HG02642 (cell line): Measurements from ENCODE around the gene EVI2A.
"Not testable (repeated sequence)": the region's sequence is repeated elsewhere in the genome, so short reads cannot be mapped to it uniquely, and the experiment has no call there.

Experiments used
- ATAC-seq: cut with Tn5 transposase; IDR thresholded peaks from one replicate; pipeline ENCODE4 v1.9.1; 2021; ENCODE audit warnings: mild to moderate bottlenecking; ENCODE audit not compliant: unreplicated experiment, poor library complexity

EVI2A gene

DNA sequence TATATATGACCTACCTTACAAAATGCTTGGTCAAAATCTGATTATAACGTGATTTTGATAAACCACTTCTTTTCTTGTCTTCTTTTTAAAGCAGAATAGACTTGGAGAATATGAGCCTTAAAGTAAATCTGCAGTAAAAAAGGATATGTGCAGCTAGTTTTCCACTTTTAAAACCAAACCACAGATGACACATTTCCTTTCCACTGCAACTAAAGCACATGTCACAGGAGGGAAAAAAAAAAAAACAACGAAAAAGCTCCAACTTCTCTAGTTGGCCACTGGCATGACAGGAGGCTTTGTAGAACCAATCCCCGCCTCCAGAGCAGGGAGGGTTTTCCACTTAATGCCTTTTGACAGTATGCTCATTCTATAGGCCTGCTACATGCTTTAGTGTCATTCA, at the start of gene EVI2A:
Gene EVI2A (minus strand): TSS at position 142 of the 400 bp plus-strand sequence. CDS start 2,609 bp downstream, outside the sequence.
- no peak for ATAC-seq

GRCh38 chr17:31369266-31369665, 47.8 kb upstream of the EVI2A start:
- no peak for ATAC-seq

GRCh38 chr17:31366088-31366487, 44.7 kb upstream of the EVI2A start:
- no peak for ATAC-seq

DNA sequence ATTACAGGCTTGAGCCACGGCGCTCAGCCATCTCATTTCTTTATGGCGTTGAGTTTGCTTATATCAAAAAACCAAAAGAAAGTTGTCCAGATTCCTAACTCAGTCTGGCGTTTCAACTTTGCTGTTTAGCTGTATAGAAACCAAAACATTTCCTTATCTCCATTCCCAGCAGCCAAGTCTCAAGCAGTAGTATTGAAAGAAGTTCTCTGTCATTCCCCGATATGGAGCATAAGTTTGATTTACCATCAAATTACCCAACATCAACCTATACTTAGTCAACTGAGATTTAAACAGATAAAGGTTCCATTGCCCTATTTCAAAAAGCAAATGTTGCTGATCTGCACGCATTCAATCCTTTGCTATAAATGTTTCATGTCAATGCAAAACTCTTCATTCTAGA, 42.6 kb upstream of the EVI2A start:
- no peak for ATAC-seq

DNA sequence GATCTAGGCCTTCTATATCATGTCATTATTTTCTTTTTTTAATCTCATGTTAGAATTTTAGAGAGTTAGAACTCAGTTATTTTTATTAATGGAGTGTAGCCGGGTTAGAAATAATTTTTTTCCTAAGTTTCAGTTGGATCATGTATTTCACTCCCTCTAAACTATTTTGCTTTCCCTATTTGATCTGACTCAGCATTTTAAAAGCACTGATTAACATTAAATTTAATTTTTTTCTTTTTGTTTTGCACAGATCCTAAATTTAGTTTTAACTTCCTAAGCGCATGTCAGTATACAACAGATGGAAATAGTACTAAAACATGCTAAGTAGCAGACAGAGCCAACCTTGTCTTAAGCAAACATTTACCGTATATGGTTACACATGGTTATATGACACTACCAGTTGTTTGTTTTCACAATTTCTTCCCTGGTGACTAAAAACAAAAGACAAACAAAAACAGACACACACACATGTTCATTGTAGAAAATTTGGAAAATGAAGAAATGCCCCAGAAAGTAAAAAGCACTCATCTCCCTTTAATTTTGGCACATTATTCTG, 36.5 kb upstream of the EVI2A start:
- ATAC-seq: no peak

DNA sequence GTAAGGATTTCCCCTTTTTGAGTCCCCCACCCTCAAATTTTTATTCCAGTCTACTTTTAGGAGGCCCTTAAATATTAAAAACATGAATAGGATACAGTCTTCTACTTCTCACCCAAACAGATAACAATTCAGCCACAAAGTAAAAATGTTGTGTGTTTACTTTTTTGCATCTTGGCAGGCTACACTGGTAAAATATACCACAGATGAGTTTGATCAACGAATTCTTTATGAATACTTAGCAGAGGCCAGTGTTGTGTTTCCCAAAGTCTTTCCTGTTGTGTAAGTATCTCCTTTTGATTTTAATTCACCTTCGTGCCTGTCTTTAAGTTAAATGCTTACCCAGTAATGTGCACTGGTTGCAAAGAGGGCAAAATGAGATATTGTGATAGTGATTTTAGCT, 35.7 kb upstream of the EVI2A start:
- ATAC-seq: no peak

- no peak for ATAC-seq
Observed at GRCh38 chr17:31355935-31356334, 34.5 kb upstream of the EVI2A start.

DNA sequence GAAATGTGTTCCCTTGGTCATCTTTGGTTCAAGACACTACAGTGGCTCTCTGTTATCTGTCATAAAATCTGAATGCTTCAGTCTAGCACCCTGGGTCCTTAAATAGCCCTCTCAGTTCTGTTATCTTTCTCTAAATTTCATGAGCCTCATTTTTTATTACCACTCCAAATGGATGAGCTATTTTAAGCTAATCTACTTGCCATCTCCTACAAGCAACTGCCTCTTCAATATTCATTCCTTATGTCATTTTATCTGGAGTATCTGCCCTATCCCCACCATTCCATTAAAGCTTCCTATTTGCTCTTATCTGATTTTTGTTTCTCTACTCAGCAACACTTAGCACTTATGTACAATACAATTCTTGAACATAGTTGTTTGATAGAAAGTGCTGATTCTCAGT, 28.0 kb upstream of the EVI2A start:
- no peak for ATAC-seq

DNA sequence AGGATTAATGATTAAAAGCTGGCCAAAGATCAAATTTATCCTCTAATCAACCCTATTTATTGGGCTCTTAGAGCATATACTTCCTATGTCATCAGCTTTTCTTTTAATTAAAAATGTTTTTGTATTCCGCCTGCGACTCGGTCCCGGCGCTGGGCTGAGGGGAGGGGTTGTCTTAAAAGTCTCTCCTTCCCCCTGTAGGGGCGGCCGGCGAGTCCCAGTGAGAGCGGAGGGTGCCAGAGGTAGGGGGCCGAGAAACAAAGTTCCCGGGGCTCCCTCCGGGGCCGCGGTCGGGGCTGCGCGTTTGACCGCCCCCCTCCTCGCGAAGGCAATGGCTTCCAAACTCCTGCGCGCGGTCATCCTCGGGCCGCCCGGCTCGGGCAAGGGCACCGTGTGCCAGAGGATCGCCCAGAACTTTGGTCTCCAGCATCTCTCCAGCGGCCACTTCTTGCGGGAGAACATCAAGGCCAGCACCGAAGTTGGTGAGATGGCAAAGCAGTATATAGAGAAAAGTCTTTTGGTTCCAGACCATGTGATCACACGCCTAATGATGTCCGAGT, 23.8 kb upstream of the EVI2A start:
- not testable (repeated sequence) for ATAC-seq

- ATAC-seq: no peak
Observed at GRCh38 chr17:31339906-31340661, 18.7 kb upstream of the EVI2A start.

DNA sequence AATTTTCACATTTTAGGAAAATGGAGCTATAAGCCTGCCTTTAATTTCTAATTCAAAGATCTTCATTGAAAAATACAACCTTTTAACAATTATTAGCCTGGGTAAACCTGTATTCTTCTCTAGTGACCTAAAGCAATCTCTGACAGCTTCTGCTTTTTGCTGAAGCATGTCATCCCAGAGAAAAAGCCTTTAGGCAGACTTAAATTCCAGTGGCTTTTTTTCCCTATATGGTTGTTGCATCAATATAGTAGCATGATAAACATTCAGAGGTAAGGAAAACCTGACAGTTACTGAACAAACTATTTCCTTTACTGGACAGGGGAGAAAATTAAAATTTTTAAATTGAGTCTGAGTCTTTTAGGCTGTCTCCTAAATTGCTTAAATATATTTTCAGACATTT, 7.8 kb upstream of the EVI2A start:
- ATAC-seq: no peak

GRCh38 chr17:31328160-31328535, 6.7 kb upstream of the EVI2A start:
- no peak for ATAC-seq

DNA sequence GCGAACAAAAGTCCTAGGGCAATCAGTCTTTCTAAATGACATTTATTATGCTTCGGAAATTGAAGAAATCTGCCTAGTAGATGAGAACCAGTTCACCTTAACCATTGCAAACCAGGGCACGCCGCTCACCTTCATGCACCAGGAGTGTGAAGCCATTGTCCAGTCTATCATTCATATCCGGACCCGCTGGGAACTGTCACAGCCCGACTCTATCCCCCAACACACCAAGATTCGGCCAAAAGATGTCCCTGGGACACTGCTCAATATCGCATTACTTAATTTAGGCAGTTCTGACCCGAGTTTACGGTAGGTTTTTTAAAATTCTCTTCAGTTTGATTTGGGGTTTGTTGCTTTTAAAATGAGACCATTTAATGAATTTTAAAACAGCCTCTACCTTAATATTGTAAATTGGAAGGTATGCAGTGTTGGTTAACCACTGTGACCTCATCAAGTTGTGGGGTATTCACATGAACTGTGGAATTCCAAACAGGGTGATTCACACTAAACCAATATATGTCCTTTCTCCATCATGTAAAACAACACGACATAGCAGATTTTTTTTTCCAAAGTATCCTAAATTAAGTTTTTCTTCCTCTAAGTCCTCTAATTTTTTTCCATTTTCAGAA, 6.2 kb upstream of the EVI2A start:
- no peak for ATAC-seq

DNA sequence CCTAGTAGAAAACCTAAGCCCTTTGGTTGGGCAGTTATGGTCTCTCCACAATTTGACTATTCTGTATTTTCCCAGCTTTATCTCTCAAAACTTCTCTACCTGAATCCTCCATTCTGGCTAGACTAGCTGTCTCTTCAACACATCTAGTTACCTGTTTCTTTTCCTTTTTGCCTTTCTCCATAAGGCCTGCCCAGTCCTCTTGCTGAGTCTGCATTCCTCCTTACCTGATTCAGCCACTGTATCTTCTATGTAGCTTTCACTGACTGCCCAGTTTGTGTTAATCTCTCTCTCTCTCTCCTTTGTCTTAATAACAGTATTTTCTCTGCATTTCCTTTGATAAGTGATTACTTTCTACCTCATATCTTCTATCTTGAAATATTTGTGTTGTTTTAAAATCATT, 2.1 kb upstream of the EVI2A start:
- ATAC-seq: no peak

- no peak for ATAC-seq
Observed at GRCh38 chr17:31321966-31322365, 544 bp upstream of the EVI2A start.

DNA sequence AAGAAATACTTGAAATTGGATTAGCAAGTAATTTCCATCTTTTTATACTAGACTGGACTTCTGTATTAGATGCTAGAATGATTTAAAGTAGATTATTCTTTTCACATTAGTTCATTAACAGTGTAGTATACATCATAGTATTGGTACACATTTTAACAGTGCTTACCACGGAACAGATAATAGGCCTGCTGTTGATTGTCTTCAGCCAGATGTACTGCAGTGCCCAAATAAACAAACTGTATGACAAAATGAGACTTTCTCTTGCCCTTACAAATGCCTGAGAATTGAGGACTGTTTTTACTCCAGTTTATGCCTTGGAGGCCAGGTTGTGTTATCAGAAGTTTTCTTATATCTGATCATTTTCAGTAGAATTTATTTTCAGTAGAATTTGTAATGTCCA, 631 bp downstream of the EVI2A start:
- no peak for ATAC-seq

DNA sequence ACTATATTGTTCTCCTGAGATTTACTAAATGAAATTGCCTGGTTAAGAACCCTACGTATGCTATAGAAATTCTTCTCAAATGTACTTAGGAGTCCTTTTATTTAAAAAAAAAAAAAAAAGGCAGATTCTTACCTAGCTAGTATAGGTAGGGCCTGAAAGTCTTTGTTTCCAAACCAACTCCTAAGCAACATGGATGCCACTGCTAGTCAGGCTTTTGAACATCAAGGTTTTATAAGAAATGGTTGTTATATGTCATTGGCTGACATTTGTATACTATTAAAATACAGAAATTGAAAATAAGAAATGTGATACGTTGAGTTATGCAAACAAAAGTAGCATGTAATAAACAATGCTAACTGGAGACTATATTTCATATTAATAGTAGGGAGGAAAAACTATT, 1.2 kb downstream of the EVI2A start:
- ATAC-seq: no peak

GRCh38 chr17:31318851-31319661, 2.4 kb downstream of the EVI2A start:
- no peak for ATAC-seq

DNA sequence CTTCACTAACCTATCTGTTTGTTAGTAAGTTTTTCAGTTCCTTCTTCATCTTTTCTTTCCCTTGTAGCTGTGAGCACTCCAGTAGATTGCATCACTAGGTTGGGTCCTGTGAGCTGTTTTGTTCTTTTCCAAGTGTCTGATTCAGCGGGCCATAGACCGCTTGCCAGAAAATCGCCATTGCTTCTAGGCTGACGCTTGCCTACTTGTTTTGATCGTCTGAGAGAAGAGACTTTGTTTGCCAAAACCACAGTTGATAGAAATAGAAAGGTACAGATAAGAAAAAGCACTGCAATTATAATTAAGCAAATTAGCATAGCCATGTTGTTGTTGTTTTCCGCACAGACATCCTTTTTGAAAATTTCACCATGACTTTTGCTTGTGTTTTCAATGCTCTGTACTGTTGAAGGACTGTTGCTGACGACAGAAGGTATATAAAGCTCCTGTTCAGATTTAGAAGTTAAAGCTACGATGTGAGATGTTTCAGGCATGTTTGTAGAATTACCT, 3.1 kb downstream of the EVI2A start:
- ATAC-seq: peak; percentile 49

GRCh38 chr17:31314782-31315100, 6.7 kb downstream of the EVI2A start:
- ATAC-seq: no peak
